Measurements from ENCODE around the gene SUPT3H. TPM values are rescaled to one million over a fixed set of nuclear protein-coding genes. Genes with fewer than 3 reads are reported as not detected.

SUPT3H gene
- total RNA-seq, 6 experiments from 2014 or later: 5.6 to 8.2 (median 6.5) TPM

GRCh38 chr6:44789061-44789460 lies 588.7 kb downstream of the SUPT3H start:
- Mint-ChIP-seq H3K4me1 (ENCODE audit: low read depth) (peaks cover 8% of the 10 kb centered on the region; the same call in 1 of the 2 replicates), H3K36me3 (ENCODE audit: low read depth) (peaks cover under 1% of the 10 kb centered on the region), H3K4me3 (no peak overlapping the region), H3K27me3 (ENCODE audit: insufficient read depth) (peaks cover 19% of the 10 kb centered on the region), H3K9me3 (peaks cover 14% of the 10 kb centered on the region), H3K27ac (no peak overlapping the region)
- no peak for TF ChIP-seq CTCF (IDR thresholded peaks at IDR 0.05)
- no peak for DNase-seq

GRCh38 chr6:44788387-44788981 lies 589.2 kb downstream of the SUPT3H start:
- DNase-seq: peak; percentile 2
- no peak for TF ChIP-seq CTCF (IDR thresholded peaks at IDR 0.05)
- peaks cover 18% of the 10 kb centered on the region for H3K27me3 Mint-ChIP-seq (ENCODE audit: insufficient read depth)
- H3K9me3 Mint-ChIP-seq: peaks cover 19% of the 10 kb centered on the region
- H3K4me1 Mint-ChIP-seq (ENCODE audit: low read depth): peaks cover 8% of the 10 kb centered on the region; the same call in 1 of the 2 replicates
- no peak overlapping the region for H3K4me3 Mint-ChIP-seq
- H3K36me3 Mint-ChIP-seq (ENCODE audit: low read depth): peaks cover 5% of the 10 kb centered on the region
- H3K27ac Mint-ChIP-seq: no peak overlapping the region

- Mint-ChIP-seq H3K27ac (no peak overlapping the region), H3K9me3 (peaks cover 21% of the 10 kb centered on the region), H3K4me1 (ENCODE audit: low read depth) (peaks cover 8% of the 10 kb centered on the region; the same call in 1 of the 2 replicates), H3K27me3 (ENCODE audit: insufficient read depth) (peaks cover 17% of the 10 kb centered on the region), H3K4me3 (no peak overlapping the region), H3K36me3 (ENCODE audit: low read depth) (peaks cover 5% of the 10 kb centered on the region)
- DNase-seq: no peak
- TF ChIP-seq CTCF (IDR thresholded peaks at IDR 0.05): no peak
These were observed 590.4 kb downstream of the SUPT3H start for GRCh38 chr6:44787254-44787834.

- no peak for TF ChIP-seq CTCF (IDR thresholded peaks at IDR 0.05)
- DNase-seq: no peak
- Mint-ChIP-seq H3K36me3 (ENCODE audit: low read depth) (peaks cover 5% of the 10 kb centered on the region), H3K27ac (no peak overlapping the region), H3K27me3 (ENCODE audit: insufficient read depth) (peaks cover 18% of the 10 kb centered on the region), H3K9me3 (peaks cover 21% of the 10 kb centered on the region), H3K4me3 (no peak overlapping the region), H3K4me1 (ENCODE audit: low read depth) (peaks cover 8% of the 10 kb centered on the region; the same call in 1 of the 2 replicates)
These were observed 592.6 kb downstream of the SUPT3H start for GRCh38 chr6:44785130-44785529.

GRCh38 chr6:44784195-44784594 lies 593.5 kb downstream of the SUPT3H start:
- H3K9me3 Mint-ChIP-seq: peaks cover 21% of the 10 kb centered on the region
- peaks cover 20% of the 10 kb centered on the region for H3K27me3 Mint-ChIP-seq (ENCODE audit: insufficient read depth)
- peaks cover 5% of the 10 kb centered on the region for H3K36me3 Mint-ChIP-seq (ENCODE audit: low read depth)
- H3K4me1 Mint-ChIP-seq (ENCODE audit: low read depth): peaks cover 8% of the 10 kb centered on the region; the same call in 1 of the 2 replicates
- no peak for TF ChIP-seq CTCF (IDR thresholded peaks at IDR 0.05)
- DNase-seq: no peak
- H3K27ac Mint-ChIP-seq: no peak overlapping the region
- H3K4me3 Mint-ChIP-seq: no peak overlapping the region
